Motor neuron (in vitro differentiated cells): ENCODE data around the gene DNAJC30. TPM values are rescaled to one million over a fixed set of nuclear protein-coding genes. Genes with fewer than 3 reads are reported as not detected.
A peak's percentile ranks its signal among the peaks of the same experiment; 100 is the strongest.

Experiments used
- ATAC-seq, 8 experiments: fragments of 200-7000 bp; cut with Tn5 transposase; replicated peaks in 6 of 8; 2 replicates each; pipeline ENCODE4 v1.8.0; 2021; ENCODE audit warnings: mild to moderate bottlenecking in 8 of 8, moderate library complexity in 8 of 8
- H3K27ac ChIP-seq, 2 donors: fragments of 250-450 bp; sonication (Bioruptor Pico); 2 replicates each; pipeline ENCODE4 v1.9.0; 2021; ENCODE audit warnings: antibody characterized with exemption in 2 of 2, mild to moderate bottlenecking in 2 of 2, moderate library complexity in 1 of 2
- H3K4me1 ChIP-seq, 2 donors: fragments of 250-450 bp; sonication (Bioruptor Pico); replicated peaks in 1 of 2; 2 replicates each; pipeline ENCODE4 v1.6.1; 2021; ENCODE audit warnings: antibody characterized with exemption in 2 of 2, mild to moderate bottlenecking in 2 of 2, moderate library complexity in 1 of 2
- H3K4me3 ChIP-seq, 5 donors: fragments of 250-450 bp; sonication (Bioruptor Pico); 2 replicates each; pipeline ENCODE4 v1.9.0; 2021; ENCODE audit warnings: antibody characterized with exemption in 5 of 5, mild to moderate bottlenecking in 5 of 5, moderate library complexity in 4 of 5
- WGBS, 10 experiments: fragments of 450-650 bp; shearing (Covaris generic); methylation state at CpG; one replicate each; pipeline ENCODE4 v1.0.0; 2022; 5-methylcytosine and 5-hydroxymethylcytosine counted together
- in situ Hi-C, 9 experiments: fragments of 400-800 bp; cut with MboI; loops; one replicate each; pipeline ENCODE4 v1.15.0; 2021; ENCODE audit warnings: low sequenced_read_pairs in 9 of 9, low pct_unique_long_range_greater_than_20kb in 2 of 9; ENCODE audit not compliant: unreplicated experiment in 9 of 9
- total RNA-seq, 8 experiments: library from RNA; unstranded; fragments of 300-600 nt; gene quantifications; 2 replicates each; pipeline versions ENCODE4 v1.2.3 to v1.2.4, GENCODE V29; 2022

Gene DNAJC30
- total RNA-seq, 8 experiments from 2014 or later, result 5.1 to 13.9 (median 7.8) TPM

GRCh38 chr7:73705551-73705920 lies 22.3 kb upstream of the DNAJC30 start:
- Histone ChIP-seq H3K4me3 (no peak overlapping the region), H3K4me1 (peaks cover 12 to 31% of the 10 kb centered on the region in 2 donors), H3K27ac (no peak overlapping the region)
- in situ Hi-C loops, result no loop called here
- no peak for ATAC-seq
- WGBS, 10 experiments, result 40 to 80% (median 60%) methylated on average over 1 to 2 of the region's 10 CpGs; no CpG with 5 or more reads in 7 of the 10 experiments

- in situ Hi-C loops, result no loop called here
- peak in 2 of 8 experiments; percentile 4 to 55 for ATAC-seq
- H3K27ac ChIP-seq, result peak overlapping the region in 1 of 2 donors; percentile 82
Measured at GRCh38 chr7:73704640-73705550, 21.6 kb upstream of the DNAJC30 start.

GRCh38 chr7:73703757-73704639 lies 20.7 kb upstream of the DNAJC30 start:
- peak overlapping the region; percentile 56 to 82 for H3K27ac ChIP-seq
- in situ Hi-C loops, result no loop called here
- ATAC-seq, result peak; percentile 11 to 88 (median 82)
- WGBS, 10 experiments, result 0% methylated on average over 1 of the region's 45 CpGs; no CpG with 5 or more reads in 9 of the 10 experiments
- peaks cover 12 to 31% of the 10 kb centered on the region in 2 donors for H3K4me1 ChIP-seq
- H3K4me3 ChIP-seq, result peak overlapping the region in 2 of 5 donors; percentile 11 to 26

More at GRCh38 chr7:73704640-73705550, 21.6 kb upstream of the DNAJC30 start:
- H3K4me3 ChIP-seq, result no peak overlapping the region
- H3K4me1 ChIP-seq, result peaks cover 12 to 31% of the 10 kb centered on the region in 2 donors
- WGBS, 10 experiments, result 20 to 100% (median 81%) methylated on average over 1 to 7 of the region's 23 CpGs; no CpG with 5 or more reads in 5 of the 10 experiments

- no peak for ATAC-seq
- Histone ChIP-seq H3K4me1 (peaks cover 12 to 31% of the 10 kb centered on the region in 2 donors), H3K4me3 (peak overlapping the region in 2 of 5 donors; percentile 11 to 26), H3K27ac (peak overlapping the region; percentile 31 to 59)
- WGBS, 10 experiments, result 40 to 100% (median 57%) methylated on average over 1 to 7 of the region's 13 CpGs; no CpG with 5 or more reads in 5 of the 10 experiments
- in situ Hi-C loops, result no loop called here
Measured at GRCh38 chr7:73703225-73703624, 20.0 kb upstream of the DNAJC30 start.

- ATAC-seq, result no peak
- 89 to 100% (median 100%) methylated on average over 1 to 4 of the region's 18 CpGs; no CpG with 5 or more reads in 7 of the 10 experiments for WGBS, 10 experiments
- H3K27ac ChIP-seq, result no peak overlapping the region
- in situ Hi-C loops, result no loop called here
- H3K4me3 ChIP-seq, result no peak overlapping the region
- peaks cover 12 to 31% of the 10 kb centered on the region in 2 donors for H3K4me1 ChIP-seq
Measured at GRCh38 chr7:73702665-73703064, 19.4 kb upstream of the DNAJC30 start.

GRCh38 chr7:73702226-73702625 lies 19.0 kb upstream of the DNAJC30 start:
- 90 to 100% (median 97%) methylated on average over 1 to 4 of the region's 8 CpGs; no CpG with 5 or more reads in 6 of the 10 experiments for WGBS, 10 experiments

GRCh38 chr7:73701357-73701995 lies 18.2 kb upstream of the DNAJC30 start:
- in situ Hi-C loops, result no loop called here
- WGBS, 10 experiments, result 0 to 100% (median 71%) methylated on average over 1 to 9 of the region's 13 CpGs; no CpG with 5 or more reads in 2 of the 10 experiments
- peaks cover 12 to 26% of the 10 kb centered on the region in 2 donors for H3K4me1 ChIP-seq
- ATAC-seq, result peak in 3 of 8 experiments; percentile 53 to 82 (median 63)
- H3K4me3 ChIP-seq, result no peak overlapping the region
- H3K27ac ChIP-seq, result no peak overlapping the region

More at GRCh38 chr7:73702226-73702625, 19.0 kb upstream of the DNAJC30 start:
- no peak for ATAC-seq
- H3K4me1 ChIP-seq, result peaks cover 12 to 28% of the 10 kb centered on the region in 2 donors
- in situ Hi-C loops, result no loop called here
- H3K4me3 ChIP-seq, result no peak overlapping the region
- H3K27ac ChIP-seq, result no peak overlapping the region

- in situ Hi-C loops, result no loop called here
- H3K27ac ChIP-seq, result no peak overlapping the region
- WGBS, 10 experiments, result no CpG with 5 or more reads among the region's 15 CpGs
Measured at GRCh38 chr7:73700581-73701134, 17.4 kb upstream of the DNAJC30 start.

GRCh38 chr7:73700069-73700423 lies 16.8 kb upstream of the DNAJC30 start:
- 100% methylated on average over 1 of the region's 14 CpGs; no CpG with 5 or more reads in 9 of the 10 experiments for WGBS, 10 experiments
- H3K4me1 ChIP-seq, result peaks cover 12 to 17% of the 10 kb centered on the region in 2 donors
- in situ Hi-C loops, result no loop called here
- H3K4me3 ChIP-seq, result no peak overlapping the region
- no peak for ATAC-seq
- no peak overlapping the region for H3K27ac ChIP-seq

More at GRCh38 chr7:73700581-73701134, 17.4 kb upstream of the DNAJC30 start:
- Histone ChIP-seq H3K4me1 (peaks cover 12 to 23% of the 10 kb centered on the region in 2 donors), H3K4me3 (no peak overlapping the region)
- ATAC-seq, result no peak

- H3K4me3 ChIP-seq, result no peak overlapping the region
- no peak overlapping the region for H3K27ac ChIP-seq
- WGBS, 10 experiments, result 100% methylated on average over 2 of the region's 15 CpGs; no CpG with 5 or more reads in 9 of the 10 experiments
- H3K4me1 ChIP-seq, result peaks cover 10 to 12% of the 10 kb centered on the region in 2 donors
- ATAC-seq, result no peak
- in situ Hi-C loops, result no loop called here
Measured at GRCh38 chr7:73699370-73700068, 16.3 kb upstream of the DNAJC30 start.

- Histone ChIP-seq H3K4me3 (no peak overlapping the region), H3K4me1 (peaks cover 4% of the 10 kb centered on the region in 2 donors), H3K27ac (no peak overlapping the region)
- in situ Hi-C loops, result no loop called here
- ATAC-seq, result no peak
- WGBS, 10 experiments, result 33 to 100% (median 65%) methylated on average over 2 to 3 of the region's 7 CpGs; no CpG with 5 or more reads in 6 of the 10 experiments
Measured at GRCh38 chr7:73698410-73698809, 15.2 kb upstream of the DNAJC30 start.

- in situ Hi-C loops, result no loop called here
- no peak for ATAC-seq
- H3K4me1 ChIP-seq, result no peaks in the 10 kb centered on the region
- no peak overlapping the region for H3K4me3 ChIP-seq
- 0 to 100% (median 95%) methylated on average over 1 to 4 of the region's 4 CpGs; no CpG with 5 or more reads in 3 of the 10 experiments for WGBS, 10 experiments
- no peak overlapping the region for H3K27ac ChIP-seq
Measured at GRCh38 chr7:73696372-73696771, 13.1 kb upstream of the DNAJC30 start.
